ENCODE measurements around the gene SARM1.

SARM1 gene

DNA sequence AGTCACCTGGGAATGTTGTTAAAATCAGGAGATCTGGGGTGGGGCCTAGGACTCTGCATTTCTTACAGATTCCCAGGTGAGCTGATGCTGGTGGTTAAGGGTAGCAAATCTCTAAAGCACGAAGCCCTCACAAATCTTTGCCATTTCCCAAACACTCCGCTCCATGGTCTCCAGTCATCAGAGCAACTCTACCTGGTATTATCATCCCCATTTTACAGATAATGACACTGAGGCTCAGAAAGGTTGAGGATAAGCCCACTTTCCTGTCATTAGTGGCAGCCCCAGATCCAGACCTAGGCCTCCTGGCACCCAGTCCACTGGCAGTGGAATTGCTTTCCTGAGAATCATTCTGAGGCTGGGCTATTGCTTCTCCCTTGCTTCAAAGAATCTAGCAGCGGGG, 25.8 kb downstream of the SARM1 start:
- no peak overlapping the region for H3K4me3 ChIP-seq (ENCODE audit: low read depth, low read length)
- no peak for TF ChIP-seq POLR2A (IDR thresholded peaks at IDR 0.05; ENCODE audit: extremely low read depth, insufficient read length)
- TF ChIP-seq, protein P1, sequence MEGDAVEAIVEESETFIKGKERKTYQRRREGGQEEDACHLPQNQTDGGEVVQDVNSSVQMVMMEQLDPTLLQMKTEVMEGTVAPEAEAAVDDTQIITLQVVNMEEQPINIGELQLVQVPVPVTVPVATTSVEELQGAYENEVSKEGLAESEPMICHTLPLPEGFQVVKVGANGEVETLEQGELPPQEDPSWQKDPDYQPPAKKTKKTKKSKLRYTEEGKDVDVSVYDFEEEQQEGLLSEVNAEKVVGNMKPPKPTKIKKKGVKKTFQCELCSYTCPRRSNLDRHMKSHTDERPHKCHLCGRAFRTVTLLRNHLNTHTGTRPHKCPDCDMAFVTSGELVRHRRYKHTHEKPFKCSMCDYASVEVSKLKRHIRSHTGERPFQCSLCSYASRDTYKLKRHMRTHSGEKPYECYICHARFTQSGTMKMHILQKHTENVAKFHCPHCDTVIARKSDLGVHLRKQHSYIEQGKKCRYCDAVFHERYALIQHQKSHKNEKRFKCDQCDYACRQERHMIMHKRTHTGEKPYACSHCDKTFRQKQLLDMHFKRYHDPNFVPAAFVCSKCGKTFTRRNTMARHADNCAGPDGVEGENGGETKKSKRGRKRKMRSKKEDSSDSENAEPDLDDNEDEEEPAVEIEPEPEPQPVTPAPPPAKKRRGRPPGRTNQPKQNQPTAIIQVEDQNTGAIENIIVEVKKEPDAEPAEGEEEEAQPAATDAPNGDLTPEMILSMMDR (IDR thresholded peaks at IDR 0.05; ENCODE audit: low read depth, low read length), result no peak
- TF ChIP-seq MAX (IDR thresholded peaks at IDR 0.05; ENCODE audit: low read depth, low read length), result no peak
- no peak for TF ChIP-seq MYC (IDR thresholded peaks at IDR 0.05; ENCODE audit: low read depth, low read length)
- no peak for DNase-seq (ENCODE audit: low read depth)

DNA sequence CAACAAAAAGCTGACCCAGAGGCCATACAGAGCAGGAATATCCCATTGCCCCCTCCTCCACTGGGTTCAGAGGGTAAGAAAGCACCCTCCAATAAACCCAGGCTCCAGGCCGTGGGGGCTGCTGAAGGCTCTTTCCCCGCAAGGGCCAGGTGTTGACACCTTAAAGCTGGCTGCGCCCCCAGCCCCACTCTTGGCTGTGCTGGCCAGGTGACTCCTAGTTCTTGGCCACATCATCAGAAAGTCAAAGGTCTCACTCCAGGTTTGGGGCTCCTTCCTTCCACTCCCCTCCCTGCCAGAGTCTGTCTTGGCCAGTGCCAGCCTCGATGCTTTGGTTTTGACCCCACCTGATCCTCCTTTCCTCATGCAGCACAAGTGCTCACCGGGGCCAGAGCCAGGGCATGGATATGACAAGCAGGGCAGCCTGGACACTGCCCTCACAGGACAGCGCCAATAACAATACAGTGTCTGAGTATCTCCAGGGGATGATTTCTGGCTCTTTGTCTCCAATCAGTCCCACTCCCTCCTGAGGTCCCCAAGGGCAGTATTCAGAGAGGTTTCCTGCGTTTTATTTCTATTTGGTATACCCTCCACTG, 26.3 kb downstream of the SARM1 start:
- TF ChIP-seq, protein P1 (IDR thresholded peaks at IDR 0.05; ENCODE audit: low read depth, low read length), result no peak
- TF ChIP-seq MYC (IDR thresholded peaks at IDR 0.05; ENCODE audit: low read depth, low read length) (no peak), MAX (IDR thresholded peaks at IDR 0.05; ENCODE audit: low read depth, low read length) (no peak), POLR2A (IDR thresholded peaks at IDR 0.05; ENCODE audit: extremely low read depth, insufficient read length) (no peak)
- no peak for DNase-seq (ENCODE audit: low read depth)
- H3K4me3 ChIP-seq (ENCODE audit: low read depth, low read length), result no peak overlapping the region

- TF ChIP-seq POLR2A (IDR thresholded peaks at IDR 0.05; ENCODE audit: extremely low read depth, insufficient read length) (no peak), MAX (IDR thresholded peaks at IDR 0.05; ENCODE audit: low read depth, low read length) (no peak), MYC (IDR thresholded peaks at IDR 0.05; ENCODE audit: low read depth, low read length) (no peak)
- TF ChIP-seq, protein P1 (IDR thresholded peaks at IDR 0.05; ENCODE audit: low read depth, low read length), result no peak
- peak; percentile 42 for DNase-seq (ENCODE audit: low read depth)
- H3K4me3 ChIP-seq (ENCODE audit: low read depth, low read length), result no peak overlapping the region
These were observed 26.9 kb downstream of the SARM1 start for GRCh38 chr17:28398280-28398981.

GRCh38 chr17:28399808-28400207, 28.3 kb downstream of the SARM1 start:
- no peak for DNase-seq (ENCODE audit: low read depth)
- TF ChIP-seq MYC (IDR thresholded peaks at IDR 0.05; ENCODE audit: low read depth, low read length) (no peak), POLR2A (IDR thresholded peaks at IDR 0.05; ENCODE audit: extremely low read depth, insufficient read length) (no peak), MAX (IDR thresholded peaks at IDR 0.05; ENCODE audit: low read depth, low read length) (no peak)
- TF ChIP-seq, protein P1 (IDR thresholded peaks at IDR 0.05; ENCODE audit: low read depth, low read length), result no peak
- no peak overlapping the region for H3K4me3 ChIP-seq (ENCODE audit: low read depth, low read length)

DNA sequence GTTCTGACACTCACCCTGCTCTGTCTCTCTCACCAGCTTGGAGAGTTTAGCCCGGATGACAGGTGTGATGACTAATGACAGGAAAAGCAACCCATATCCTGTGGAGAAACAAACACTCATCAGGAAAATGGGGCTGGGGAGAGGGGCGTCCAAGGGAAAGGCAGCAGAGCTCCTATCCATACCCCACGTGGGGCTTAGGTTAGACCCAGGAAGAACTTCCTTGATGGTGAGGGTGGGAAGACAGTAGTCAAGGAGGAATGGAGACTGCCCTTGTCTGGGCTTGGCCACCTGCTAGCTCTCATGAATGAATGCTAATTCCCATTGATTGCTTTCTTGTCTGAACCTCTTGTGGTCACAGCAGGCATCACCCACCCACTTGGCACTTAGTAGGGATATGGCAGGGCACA, 30.7 kb downstream of the SARM1 start:
- no peak overlapping the region for H3K4me3 ChIP-seq (ENCODE audit: low read depth, low read length)
- no peak for DNase-seq (ENCODE audit: low read depth)
- TF ChIP-seq, protein P1 (IDR thresholded peaks at IDR 0.05; ENCODE audit: low read depth, low read length), result no peak
- TF ChIP-seq POLR2A (IDR thresholded peaks at IDR 0.05; ENCODE audit: extremely low read depth, insufficient read length), result no peak
- no peak for TF ChIP-seq MAX (IDR thresholded peaks at IDR 0.05; ENCODE audit: low read depth, low read length)
- no peak for TF ChIP-seq MYC (IDR thresholded peaks at IDR 0.05; ENCODE audit: low read depth, low read length)

Measured in NB4 (cell line).